Effector CD8-positive, alpha-beta T cell (primary cell): ENCODE results near the gene DNAJC1.
"Not testable (repeated sequence)": the region's sequence is repeated elsewhere in the genome, so short reads cannot be mapped to it uniquely, and the experiment has no call there.

Source experiments
- DNase-seq: peaks from one replicate; lab custom pipeline; 2025; lab: John Stamatoyannopoulos, UW

The DNAJC1 gene

DNA sequence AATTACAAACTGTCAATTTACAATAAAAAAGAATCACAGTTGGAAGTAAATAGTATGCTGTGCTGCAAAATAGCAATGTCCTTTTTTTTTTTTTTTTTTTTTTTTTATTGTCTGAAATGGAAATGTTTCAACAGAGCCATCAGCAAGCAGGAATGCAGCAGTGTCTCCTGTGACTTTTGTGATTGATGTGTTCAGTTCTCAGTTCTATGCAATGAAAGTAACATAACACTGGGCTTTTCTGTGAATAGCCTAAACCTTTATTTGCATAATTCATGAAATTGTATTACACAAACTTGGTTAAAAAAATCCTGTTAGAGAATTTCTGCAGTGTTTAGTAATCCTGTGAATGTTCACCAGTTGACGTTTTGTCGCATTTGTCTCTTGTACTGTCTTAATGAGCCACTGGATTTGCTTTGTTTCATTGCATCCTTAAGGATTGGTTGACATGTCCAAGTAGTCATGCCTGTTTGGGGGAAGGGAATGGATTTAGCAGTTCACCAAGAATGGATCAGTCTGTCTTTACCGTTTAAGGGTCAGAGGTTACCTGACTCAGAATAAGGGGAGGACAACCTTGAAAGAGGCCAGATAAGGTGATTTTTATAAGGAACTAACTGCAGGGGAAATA, 276.8 kb downstream of the DNAJC1 start:
- no peak for DNase-seq

DNA sequence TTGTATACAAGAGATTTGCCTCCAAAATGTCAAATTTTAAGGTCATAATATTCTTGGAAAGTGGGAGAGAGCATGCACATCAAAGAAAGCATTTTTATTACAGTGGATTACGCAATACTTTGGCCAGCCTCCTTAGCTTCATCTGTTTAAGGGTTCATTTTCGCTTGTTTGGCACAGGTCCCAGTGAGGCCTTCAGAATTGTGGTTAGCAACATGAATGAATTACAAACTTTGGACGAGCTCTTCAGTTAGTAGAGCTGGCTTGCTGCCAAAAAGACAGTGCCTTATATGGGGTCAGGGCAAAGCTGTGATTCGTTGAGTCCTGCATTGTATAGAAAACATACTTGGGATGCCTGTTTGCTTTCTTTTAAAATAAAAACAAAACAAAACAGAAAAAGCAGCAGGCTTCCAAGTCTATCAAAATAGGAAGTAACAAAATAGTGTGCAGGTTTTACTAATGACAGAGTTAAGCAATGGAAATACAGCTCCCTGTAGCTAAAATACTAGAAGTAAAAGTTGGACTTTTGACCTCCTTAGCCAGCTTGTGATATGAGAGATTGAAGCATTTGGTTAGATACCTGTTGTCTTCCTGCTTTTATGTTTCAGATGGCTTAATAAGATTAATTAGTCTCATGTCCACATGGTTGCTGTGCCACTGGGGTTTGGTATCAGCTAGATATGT, 278.7 kb downstream of the DNAJC1 start:
- no peak for DNase-seq

DNA sequence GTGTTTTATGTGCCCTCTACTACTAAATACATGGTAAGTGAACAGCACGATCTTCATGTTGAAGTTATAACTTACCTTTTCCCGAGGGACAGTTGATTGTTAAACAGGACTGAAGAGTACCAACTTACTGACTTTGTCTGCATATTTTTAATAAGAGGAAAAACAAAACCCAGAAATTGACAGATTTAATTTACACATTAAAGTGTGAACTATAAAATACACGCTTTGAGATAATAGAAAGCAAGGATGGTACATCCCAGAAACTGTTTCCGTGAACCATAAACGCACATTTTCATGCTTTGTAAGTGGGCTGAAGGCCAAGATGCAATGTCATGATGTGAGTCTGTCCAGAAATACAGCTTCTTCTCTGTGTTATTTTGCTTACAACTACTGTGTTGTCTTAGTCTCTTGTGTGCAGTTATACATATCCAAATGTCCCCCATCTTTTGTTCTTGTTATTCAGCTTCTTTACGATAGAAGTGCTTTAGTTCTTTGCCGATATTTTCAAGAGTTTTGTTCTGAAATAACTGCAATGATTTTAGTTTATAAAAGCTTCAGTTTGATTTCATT, 279.4 kb downstream of the DNAJC1 start:
- no peak for DNase-seq

DNA sequence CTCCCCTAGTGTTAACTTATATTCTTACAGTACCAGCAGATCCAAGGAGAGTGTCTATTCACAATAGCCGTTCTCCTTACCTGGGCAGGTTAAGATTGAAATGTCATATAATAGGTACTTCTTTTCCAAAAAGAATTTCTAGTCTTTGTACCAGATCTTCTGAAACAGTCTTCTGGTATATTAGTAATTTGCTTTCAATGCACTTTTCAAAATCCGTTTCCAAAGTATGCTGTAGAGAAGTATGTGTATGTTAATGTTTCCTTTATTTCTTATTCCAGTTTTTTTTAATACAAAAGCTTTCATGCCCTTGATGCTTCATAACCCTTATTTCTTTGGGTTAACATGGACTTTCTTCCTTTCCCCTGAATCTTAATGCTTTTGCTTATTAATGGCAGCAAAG, 281.3 kb downstream of the DNAJC1 start:
- DNase-seq, result no peak

DNA sequence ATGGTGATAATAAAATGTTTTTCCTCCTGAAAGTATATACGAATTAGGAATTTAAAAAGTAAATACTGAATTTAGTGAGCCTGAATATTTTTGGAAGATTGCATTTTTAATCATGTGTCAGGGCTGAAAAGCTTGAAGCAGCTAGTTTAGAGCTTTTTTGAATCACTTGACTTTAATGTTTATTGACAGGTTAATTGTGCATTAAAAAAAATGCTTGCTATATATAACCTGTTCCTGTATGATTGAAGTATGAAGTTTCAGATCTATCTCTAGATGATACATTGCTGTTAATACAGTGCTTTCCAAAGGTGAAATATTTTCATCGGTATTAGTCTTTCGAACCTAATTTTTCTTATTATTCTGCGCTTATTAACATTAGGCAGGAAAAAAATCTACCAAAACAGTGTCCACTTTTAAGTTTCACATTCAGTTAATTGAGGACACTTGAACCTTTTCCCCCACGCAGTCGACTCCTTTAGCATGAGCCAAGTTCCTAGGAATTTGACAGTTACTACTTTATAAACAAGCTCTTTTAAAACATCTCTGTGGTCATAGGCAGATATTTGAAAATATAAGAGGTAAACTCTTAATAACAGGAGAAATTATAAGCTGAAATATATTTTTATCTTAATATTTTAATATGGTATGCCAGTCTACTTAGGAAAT, 282.4 kb downstream of the DNAJC1 start:
- no peak for DNase-seq

DNA sequence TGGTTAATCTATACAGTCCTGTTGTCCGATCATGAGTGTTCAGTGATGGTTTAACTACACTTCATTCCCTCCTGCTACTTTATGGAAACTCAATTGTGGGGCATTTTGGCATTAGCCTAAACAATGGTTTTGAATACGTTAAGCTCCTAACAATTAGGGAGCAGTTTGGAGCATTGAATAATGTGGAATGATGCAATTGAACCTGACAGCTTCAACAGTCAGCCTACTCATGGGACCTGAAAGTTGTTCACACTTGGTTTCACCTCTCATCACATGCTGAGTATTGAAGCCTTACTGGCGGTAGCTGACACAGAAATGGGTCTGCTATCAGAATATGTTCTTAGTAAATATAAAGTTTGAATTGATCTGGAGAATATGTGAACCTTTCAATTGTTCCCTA, 283.4 kb downstream of the DNAJC1 start:
- no peak for DNase-seq

DNA sequence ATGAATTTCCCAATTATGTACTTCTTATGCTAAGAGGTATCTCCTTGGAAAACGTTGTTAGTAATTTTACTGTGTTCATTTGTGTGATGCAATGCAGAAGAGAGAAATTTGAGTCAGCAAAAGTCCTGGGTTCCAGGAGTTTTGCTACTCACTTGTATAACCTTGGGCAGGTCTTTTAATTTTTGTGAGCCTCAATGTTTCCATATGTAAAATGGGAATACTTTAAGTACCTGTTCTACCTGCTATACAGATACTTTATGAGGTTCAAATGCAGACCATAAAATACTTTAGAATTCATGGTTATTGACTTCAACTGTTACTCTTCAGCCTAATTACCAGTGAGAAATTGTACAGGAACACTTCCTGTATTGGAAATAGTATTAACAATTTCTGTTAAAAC, 284.0 kb downstream of the DNAJC1 start:
- no peak for DNase-seq

DNA sequence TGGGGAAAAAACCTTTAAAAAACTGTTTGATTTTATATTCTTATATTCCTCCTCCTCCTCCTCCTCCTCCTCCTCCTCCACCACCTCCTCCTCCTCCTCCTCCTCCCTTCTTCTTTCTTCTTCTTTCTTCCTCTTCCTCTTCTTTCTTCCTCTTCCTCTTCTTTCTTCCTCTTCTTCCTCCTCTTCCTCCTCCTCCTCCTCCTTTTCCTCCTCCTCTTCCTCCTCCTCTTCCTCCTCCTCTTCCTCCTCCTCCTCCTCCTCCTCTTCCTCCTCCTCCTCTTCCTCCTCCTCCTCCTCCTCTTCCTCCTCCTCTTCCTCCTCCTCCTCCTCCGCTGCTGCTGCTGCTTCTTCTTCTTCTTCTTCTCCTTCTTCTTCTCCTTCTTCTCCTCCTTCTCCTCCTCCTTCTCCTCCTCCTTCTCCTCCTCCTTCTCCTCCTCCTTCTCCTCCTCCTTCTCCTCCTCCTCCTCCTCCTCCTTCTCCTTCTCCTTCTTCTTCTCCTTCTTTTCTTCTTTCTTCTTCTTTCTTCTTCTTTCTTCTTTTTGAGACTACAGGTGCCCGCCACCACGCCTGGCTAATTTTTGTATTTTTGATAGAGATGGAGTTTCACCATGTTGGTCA, 286.0 kb downstream of the DNAJC1 start:
- DNase-seq, result not testable (repeated sequence)

DNA sequence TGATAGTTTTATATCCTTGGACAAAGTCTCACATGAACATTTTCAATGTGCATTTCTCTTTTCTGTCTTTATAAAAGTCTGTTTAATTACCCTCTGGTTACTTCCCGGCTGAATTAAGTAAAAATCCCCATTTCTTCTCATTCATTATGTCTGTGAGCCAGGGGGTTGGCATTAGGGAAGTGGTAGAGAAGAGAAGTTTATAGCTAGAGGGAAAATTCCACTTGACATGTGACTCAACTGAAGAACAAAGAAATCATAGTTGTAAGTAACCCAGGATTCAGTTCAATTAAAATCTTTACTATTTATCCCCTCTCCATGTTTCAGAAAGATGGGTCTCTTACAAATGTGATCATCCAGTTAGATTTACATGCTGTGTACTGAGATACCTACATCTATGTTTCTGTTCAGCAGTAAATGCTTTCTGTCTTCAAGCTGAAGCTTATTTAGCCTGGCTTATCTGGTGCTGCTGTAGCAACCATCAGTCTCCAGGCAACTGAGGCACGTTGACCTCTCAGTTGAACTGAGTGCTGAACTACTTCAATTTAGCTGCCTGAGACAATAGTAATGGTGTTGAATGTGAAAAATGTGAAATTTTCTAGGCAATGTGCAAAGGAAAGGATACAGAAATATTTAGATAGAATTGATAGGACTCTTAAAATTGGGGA, 287.9 kb downstream of the DNAJC1 start:
- DNase-seq, result no peak

DNA sequence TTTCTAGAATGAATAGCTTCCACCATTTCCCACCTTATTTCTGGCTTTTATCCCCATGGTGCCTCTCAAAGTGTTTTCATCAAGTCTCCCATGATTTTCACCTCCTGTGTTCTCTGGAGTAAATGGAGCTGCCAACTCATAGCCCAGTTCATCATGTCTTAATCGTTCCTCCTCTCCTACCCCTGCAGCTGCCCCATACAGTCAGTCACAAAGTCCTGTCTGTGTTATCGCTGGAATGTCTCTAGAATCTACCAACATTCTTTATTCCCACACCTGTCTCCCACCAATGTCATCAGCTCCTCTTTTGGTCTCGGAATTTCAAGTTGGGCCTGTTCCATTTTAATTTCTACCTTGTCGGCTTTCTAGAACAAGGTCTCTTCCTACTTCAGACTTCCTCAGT, 290.6 kb downstream of the DNAJC1 start:
- no peak for DNase-seq

DNA sequence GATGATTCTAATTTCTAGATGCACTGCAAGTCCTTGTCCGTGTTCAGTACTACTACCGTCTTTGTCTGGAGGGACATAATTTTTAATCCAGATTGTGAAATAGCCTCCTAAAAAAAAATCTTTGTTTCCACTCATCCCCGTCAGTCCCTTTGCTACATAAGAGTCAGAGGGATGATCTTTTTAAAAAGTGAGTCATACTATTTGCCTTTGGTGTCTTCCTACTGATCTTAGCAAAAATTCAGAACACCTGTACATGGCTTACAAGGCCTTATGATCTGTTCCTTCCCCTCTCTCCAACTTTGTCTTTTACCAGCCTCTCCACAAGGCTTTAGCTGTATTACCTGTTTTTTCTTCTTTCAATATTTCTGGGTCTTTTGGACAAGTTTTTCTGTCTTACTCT, 296.0 kb downstream of the DNAJC1 start:
- no peak for DNase-seq
